Measurements from ENCODE around the gene OR2G2.

Gene OR2G2, protein sequence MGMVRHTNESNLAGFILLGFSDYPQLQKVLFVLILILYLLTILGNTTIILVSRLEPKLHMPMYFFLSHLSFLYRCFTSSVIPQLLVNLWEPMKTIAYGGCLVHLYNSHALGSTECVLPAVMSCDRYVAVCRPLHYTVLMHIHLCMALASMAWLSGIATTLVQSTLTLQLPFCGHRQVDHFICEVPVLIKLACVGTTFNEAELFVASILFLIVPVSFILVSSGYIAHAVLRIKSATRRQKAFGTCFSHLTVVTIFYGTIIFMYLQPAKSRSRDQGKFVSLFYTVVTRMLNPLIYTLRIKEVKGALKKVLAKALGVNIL

DNA sequence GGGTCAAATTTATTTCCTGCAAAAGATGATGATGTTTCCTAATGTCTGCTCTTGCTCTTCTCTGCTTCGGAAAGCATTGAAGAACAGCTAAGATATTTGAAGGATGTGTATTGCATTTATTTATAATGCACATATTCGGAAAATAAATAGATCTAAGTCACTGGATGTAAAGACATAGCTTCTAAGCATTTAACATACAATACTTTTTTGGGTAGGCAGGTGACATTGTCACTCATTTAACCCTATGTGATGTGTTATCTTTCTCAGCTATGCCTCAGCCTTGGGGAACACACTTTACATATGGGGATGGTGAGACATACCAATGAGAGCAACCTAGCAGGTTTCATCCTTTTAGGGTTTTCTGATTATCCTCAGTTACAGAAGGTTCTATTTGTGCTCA lies at the start of gene OR2G2:
OR2G2 (plus strand) TSS at position 301 of the 400 bp plus-strand sequence; CDS start at position 301, 0 bp downstream.
- no peak for DNase-seq (ENCODE audit: low read depth, low spot score)

- no peak for DNase-seq (ENCODE audit: low read depth, low spot score)
Observed at GRCh38 chr1:247538561-247538960, 49.6 kb upstream of the OR2G2 start.

GRCh38 chr1:247539215-247539614 lies 48.9 kb upstream of the OR2G2 start:
- no peak for DNase-seq (ENCODE audit: low read depth, low spot score)

DNA sequence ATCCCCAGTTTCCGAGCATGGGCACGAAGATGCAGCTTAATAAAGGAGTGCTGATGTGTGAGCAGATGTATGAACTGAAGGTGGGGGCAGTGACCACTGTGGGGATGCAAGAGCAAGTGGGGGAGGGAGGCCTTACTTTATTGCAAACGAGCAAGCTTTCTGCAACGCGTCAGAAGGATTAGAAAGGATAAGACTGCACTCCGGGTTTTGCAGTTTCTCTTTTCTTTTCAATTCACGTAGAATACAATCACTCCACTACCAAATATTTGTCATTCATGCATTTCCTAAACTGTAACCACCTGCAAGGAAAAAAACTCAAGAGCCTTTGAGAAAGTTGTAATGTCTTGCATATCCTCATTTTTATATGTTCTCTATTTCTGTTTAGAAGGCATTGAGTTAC lies 47.6 kb upstream of the OR2G2 start:
- no peak for DNase-seq (ENCODE audit: low read depth, low spot score)

- no peak for DNase-seq (ENCODE audit: low read depth, low spot score)
Observed at GRCh38 chr1:247542811-247543210, 45.3 kb upstream of the OR2G2 start.

GRCh38 chr1:247548092-247548491 lies 40.1 kb upstream of the OR2G2 start:
- DNase-seq (ENCODE audit: low read depth, low spot score), result no peak

DNA sequence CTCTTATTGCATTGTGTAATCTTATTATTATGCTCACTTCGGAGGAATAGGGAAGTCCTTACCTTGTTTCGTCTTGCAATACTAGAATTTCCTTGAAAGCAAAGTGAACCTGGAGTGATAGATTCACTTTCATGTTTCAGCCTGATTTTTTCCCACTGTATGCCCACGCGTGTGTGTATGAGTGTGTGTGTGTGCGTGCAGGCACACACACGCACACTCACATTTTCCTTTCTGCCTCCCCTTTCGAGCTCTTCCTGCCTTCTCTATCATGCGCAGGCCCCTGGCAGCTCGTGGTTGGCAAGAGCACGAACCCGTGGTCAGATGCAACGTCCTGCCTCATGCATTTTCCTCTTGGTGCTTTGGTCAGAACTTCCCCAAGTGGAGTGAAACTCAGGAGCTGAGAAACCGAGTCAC lies 39.4 kb upstream of the OR2G2 start, which contains the start of gene GCSAML:
GCSAML (plus strand) TSS at position 366 of the 414 bp plus-strand sequence. CDS start 58 bp downstream, outside the sequence.
- DNase-seq (ENCODE audit: low read depth, low spot score), result no peak

DNA sequence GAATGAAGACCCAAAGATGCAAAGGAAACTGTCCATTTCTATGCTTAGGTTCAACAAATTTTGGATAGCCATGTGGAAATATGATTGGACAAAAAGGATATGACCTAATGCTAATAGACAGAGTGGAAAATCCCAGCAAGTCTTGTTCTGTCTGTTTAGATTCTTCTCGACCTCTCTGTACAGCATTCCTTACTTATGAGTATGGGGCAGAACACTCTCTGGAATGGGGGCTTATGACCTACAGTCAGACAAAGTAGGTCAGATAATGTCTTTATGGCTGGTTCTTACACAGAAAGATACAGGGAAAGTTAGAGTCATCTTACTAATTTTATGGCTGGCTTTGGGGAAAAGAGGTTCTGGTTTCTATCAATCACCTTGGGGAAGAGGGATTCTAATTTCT lies 36.4 kb upstream of the OR2G2 start:
- no peak for DNase-seq (ENCODE audit: low read depth, low spot score)

GRCh38 chr1:247552231-247552630 lies 35.9 kb upstream of the OR2G2 start:
- DNase-seq (ENCODE audit: low read depth, low spot score), result no peak

GRCh38 chr1:247557926-247558674 lies 30.1 kb upstream of the OR2G2 start:
- DNase-seq (ENCODE audit: low read depth, low spot score), result no peak

DNA sequence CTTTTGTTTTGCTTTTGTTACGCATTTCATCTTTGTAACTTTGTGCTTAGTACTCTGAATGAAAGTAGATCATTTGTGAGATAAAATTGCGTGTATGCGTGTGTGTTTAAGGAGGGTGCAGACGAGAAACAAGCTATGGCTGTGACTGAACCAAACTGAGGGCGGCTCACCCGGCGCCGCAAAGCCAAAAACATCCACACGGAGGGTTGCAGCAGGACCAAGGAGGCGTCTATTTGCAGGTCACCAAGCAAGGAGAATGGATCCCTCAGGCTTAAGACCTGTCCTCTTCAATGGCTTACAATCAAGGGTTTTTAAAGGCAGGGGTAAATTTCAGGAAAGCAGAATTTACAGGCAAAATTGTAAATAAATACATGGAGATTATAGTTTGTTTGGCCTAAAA lies 26.4 kb upstream of the OR2G2 start:
- no peak for DNase-seq (ENCODE audit: low read depth, low spot score)

DNA sequence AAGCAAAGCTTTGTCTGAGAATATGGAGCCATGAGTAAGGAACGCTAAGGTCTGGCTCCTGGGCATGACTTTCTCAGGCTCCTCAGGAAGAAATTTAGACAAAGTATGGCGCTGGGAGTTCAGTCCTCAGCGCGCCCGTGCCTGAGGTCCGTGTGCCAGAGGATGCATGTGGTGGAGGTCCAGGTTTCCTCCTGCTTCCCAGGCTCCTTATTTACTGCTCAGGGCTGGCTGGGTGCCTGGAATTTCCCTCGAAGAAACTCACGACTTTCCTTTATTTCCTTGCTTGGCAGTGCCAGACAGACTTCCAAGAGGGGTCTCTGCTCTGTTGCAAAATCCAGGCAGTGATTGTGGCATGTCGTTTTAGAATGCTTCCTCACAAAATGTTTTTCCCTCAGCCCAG lies 26.0 kb upstream of the OR2G2 start:
- DNase-seq (ENCODE audit: low read depth, low spot score), result no peak

GRCh38 chr1:247574236-247574635 lies 13.9 kb upstream of the OR2G2 start:
- no peak for DNase-seq (ENCODE audit: low read depth, low spot score)

- DNase-seq (ENCODE audit: low read depth, low spot score), result no peak
Observed at GRCh38 chr1:247574664-247575063, 13.5 kb upstream of the OR2G2 start.

DNA sequence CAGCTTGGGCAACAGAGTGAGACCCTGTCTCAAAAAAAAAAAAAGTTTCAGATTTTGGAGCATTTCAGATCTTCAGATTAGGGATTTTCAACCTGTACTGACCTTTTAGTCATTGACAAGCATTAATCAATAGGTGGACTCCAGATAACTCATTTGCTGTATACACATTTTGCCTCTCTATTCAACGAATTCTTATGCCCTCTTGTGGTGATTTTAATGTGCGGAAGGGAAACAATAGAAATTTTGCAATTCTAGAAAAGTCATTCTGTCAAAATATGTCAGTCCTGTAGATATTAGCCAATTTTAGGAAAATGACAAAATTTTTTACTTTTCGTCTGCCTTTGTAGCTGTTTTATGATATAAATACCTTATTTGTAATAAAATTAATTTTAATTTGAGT lies 11.6 kb upstream of the OR2G2 start:
- no peak for DNase-seq (ENCODE audit: low read depth, low spot score)

DNA sequence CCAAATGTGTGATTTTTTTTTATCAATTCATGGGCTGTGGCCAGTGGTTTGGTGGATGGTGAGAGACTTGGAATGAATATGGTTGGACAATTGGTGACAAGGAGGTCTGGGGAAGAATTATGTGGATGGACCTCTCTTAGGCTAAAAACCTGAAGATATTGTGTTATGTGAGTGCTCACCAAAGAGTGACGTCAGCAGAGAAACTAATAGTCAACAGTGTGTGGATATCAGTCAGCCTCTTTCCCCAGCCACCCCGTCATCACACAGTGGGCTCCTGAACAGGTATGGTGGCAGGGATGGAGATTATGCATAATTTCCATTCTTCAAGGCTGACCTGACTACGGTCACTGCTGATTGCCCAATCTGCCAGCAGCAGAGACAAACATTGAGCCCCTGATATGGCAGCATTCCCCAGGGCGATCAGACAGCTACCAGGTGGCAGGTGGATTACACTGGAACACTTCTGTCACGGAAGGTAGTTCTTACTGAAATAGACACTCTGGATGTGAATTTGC lies 9.2 kb upstream of the OR2G2 start:
- no peak for DNase-seq (ENCODE audit: low read depth, low spot score)

DNA sequence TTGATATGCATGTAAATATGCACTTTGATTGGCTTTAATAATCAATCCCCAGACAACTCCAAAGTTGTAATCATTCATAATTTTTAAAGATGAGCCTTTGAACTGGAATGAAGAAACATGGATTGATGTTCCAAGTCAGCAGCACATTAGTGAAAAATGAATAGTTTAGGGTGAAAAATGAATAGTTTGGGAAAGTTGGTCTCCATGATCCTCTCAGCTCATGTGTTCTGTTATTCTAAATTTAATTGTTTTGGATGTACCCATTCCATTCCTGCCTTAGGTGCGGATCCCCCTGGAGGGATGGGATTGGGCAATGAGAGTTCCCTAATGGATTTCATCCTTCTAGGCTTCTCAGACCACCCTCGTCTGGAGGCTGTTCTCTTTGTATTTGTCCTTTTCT lies 17.1 kb downstream of the OR2G2 start, which contains the start of gene OR2G3:
OR2G3 (plus strand) TSS at position 301 of the 400 bp plus-strand sequence; CDS start at position 301, 0 bp downstream.
- no peak for DNase-seq (ENCODE audit: low read depth, low spot score)

DNA sequence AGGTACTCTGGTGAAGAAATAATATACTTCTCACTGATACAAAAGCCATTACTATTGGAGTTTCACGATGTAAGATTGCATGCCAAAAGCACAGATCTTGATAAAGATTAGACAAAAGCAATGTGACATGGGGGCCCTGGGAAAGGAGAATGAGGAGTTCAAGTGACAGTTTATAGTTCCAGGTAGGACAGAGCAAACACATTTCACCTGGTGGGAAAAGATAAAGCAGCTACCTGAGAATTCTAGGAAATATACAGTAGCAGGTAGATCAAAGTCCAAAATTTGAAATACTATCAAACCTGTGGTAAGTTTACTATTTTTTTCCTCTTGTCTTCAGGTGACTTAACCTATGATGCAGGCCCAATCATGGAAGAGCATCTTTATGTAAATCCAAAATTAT lies 25.2 kb downstream of the OR2G2 start:
- no peak for DNase-seq (ENCODE audit: low read depth, low spot score)

DNA sequence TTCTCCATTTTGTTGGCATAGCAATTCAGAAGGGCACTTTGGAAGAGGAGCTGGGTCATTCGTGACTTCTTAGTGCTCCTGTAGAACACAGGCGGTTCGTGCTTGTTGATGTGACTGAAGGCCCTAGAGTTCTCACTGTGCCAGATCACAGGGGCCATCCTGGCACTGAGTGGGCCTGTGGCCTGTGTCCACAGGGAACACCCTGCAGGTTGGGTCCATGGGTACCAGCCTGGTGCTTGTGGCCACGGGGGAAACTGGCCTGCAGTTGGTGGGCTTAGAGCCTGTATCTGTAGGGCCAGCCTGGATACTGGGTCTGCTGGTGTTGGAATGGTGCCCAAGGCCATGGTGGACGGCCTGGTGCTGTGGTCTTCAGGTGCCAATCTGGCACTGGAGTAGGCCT lies 26.5 kb downstream of the OR2G2 start:
- no peak for DNase-seq (ENCODE audit: low read depth, low spot score)

- no peak for DNase-seq (ENCODE audit: low read depth, low spot score)
Observed at GRCh38 chr1:247627951-247628350, 39.8 kb downstream of the OR2G2 start.

DNA sequence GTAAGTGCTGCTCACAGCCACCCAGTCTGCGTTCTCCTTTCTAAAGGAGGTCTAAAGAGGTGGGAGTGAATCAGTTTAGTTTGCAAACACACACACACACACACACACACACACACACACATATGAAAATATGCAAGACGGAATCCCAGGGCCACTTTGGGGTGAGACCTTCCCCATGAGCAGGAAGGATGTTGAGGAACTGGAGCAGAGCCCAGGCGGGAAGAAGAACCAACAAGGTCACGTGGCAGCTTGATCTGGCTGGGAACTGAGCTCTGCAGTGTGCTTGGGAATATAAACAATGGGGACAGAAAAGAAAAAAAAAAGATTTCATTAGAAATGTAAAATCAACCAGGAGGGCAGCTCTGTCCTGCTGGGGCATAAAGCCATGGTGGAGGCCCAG lies 49.9 kb downstream of the OR2G2 start:
- no peak for DNase-seq (ENCODE audit: low read depth, low spot score)

DNA sequence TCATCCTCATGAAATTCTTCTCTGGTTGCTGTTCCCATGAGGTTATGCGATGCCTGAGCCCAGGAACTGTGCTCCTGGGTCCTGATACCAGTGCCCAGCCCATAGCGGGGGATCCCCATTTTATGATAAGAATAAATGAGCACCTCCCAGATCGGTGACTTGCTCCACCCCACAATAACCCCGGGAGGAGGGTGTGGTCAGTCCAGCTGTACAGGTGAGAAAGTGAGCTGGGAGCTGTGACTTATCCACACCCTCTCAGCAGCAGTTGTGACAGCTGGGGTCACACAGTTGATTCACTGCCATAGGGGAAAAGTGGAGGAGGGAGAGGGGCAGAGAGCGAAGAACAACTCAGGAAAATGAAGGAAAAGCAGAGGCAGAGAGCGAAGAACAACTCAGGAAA lies 50.6 kb downstream of the OR2G2 start:
- no peak for DNase-seq (ENCODE audit: low read depth, low spot score)

All from activated CD4-positive, CD25-positive, alpha-beta regulatory T cell treated with anti-CD3 and anti-CD28 coated beads, Interleukin-2, amount 50 U/mL, for 16 hours (primary cell).